GM13976 (cell line): Measurements from ENCODE around the gene SAMD9.
"Not testable (repeated sequence)": the region's sequence is repeated elsewhere in the genome, so short reads cannot be mapped to it uniquely, and the experiment has no call there.

Experiments used
- DNase-seq: peaks from one replicate; pipeline ENCODE4 v3.0.0; 2012; ENCODE audit warnings: low spot score
- in situ Hi-C: fragments of 300-500 bp; cut with MboI; formaldehyde crosslinking; loops from one replicate; pipeline ENCODE4 v1.12.0; 2022; ENCODE audit warnings: low sequenced_read_pairs, mixed read lengths, inconsistent platforms; ENCODE audit not compliant: unreplicated experiment
- TF ChIP-seq, protein P1 (sequence below): IDR thresholded peaks from 2 replicates; pipeline ENCODE4 v1.5.1; 2012; ENCODE audit warnings: borderline replicate concordance, mild to moderate bottlenecking; ENCODE audit not compliant: insufficient read depth; ENCODE audit errors: extremely low read depth, missing control alignments, control extremely low read depth

The SAMD9 gene

DNA sequence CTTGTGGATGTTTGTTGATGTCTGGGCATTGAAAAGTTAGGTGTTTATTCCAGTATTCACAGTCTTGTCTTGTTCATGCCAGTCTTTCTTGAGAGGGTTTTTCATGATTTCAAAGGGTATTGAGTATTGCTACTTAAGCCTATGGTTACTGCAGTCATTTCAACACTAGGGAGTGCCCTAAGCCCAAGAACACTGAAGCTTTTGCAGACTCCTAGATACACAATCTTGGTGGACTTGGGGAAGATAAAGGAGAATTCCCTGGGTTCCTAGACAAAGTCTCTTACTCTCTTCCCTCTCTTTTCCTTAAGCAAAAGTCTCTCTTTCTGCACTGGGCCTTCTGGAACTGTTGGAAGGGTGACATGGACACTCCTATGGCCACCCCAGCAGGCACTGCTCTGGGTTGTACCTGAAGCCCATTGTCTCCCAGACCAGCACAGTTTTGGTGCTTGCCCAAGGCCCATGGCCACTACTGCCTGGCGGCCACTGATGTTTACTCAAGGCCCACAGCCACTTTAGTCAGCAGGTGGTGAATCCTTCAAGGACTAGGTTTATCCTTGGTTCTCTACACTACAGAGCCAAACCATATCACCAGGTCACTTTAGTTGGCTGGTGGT lies 24.9 kb downstream of the SAMD9 start:
- in situ Hi-C loops = no loop called here
- TF ChIP-seq, protein P1, sequence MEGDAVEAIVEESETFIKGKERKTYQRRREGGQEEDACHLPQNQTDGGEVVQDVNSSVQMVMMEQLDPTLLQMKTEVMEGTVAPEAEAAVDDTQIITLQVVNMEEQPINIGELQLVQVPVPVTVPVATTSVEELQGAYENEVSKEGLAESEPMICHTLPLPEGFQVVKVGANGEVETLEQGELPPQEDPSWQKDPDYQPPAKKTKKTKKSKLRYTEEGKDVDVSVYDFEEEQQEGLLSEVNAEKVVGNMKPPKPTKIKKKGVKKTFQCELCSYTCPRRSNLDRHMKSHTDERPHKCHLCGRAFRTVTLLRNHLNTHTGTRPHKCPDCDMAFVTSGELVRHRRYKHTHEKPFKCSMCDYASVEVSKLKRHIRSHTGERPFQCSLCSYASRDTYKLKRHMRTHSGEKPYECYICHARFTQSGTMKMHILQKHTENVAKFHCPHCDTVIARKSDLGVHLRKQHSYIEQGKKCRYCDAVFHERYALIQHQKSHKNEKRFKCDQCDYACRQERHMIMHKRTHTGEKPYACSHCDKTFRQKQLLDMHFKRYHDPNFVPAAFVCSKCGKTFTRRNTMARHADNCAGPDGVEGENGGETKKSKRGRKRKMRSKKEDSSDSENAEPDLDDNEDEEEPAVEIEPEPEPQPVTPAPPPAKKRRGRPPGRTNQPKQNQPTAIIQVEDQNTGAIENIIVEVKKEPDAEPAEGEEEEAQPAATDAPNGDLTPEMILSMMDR = no peak
- DNase-seq = no peak

DNA sequence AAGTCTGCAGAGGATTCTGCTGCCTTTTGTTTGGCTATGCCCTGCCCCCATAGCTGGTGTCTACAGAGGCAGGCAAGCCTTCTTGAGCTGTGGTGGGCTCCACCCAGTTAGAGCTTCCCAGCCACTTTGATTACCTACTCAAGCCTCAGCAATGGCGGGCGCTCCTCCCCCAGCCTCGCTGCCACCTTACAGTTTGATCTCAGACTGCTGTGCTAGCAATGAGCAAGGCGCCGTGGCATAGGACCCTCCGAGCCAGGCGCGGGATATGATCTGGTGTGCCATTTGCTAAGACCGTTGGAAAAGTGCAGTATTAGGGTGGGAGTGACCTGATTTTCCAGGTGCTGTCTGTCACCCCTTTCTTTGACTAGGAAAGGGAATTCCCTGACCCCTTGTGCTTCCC lies 44.4 kb downstream of the SAMD9 start:
- DNase-seq, in situ Hi-C loops: not testable (repeated sequence)

DNA sequence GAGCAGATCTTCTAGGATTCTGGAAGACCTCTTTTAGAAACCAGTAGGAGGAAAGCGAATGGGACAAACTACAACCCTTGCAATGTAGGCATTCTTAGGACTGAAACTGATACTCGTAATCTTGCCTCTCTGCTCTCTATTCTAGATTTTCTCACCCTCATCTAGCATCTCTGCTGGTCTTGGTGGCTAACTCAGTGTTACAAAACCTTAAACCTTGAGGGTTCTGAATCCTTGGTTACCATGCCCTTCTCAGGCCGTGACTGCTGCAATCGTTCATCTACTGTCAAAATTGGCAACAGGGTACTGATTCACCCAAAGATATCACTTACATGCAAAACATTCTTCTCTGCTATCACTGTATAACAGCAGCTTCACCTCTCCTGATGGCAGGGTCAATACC lies 55.2 kb downstream of the SAMD9 start:
- no peak for DNase-seq
- in situ Hi-C loops = no loop called here
- TF ChIP-seq, protein P1 = no peak

DNA sequence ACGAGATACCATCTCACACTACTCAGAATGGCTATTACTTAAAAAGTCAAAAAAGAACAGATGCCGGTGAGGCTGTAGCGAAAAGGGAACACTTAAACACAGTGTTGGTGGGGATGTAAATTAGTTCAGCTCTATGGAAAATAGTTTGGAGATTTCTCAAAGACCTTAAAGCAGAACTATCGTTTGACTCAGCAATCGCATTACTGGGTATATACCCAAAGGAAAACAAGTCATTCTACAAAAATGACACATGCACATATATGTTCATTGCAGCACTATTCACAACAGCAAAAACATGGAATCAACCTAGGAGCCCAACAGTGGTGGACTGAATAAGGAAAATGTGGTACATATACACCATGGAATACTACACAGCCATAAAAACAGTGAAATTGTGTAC lies 56.9 kb downstream of the SAMD9 start:
- in situ Hi-C loops = no loop called here
- DNase-seq = no peak
- TF ChIP-seq, protein P1 = no peak

DNA sequence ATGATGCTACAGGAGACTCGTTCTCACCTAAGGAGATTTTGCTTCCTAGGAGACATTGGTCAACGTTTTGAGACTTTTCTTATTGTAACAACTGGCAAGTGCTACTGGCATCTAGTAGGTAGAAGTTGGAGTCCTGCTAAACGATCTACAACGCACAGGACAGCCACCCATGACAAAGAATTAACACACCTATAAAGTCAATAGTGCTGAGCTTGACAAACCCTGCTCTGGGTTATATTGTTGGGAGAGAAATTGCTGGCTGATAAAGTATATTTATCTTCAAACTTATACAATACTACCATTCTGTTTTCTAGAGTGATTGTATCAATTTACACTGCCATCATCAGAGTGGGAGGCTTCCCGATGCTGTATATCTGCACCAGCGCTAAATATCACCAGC lies 57.8 kb downstream of the SAMD9 start:
- in situ Hi-C loops = no loop called here
- peak; percentile 1 for DNase-seq
- TF ChIP-seq, protein P1 = no peak

DNA sequence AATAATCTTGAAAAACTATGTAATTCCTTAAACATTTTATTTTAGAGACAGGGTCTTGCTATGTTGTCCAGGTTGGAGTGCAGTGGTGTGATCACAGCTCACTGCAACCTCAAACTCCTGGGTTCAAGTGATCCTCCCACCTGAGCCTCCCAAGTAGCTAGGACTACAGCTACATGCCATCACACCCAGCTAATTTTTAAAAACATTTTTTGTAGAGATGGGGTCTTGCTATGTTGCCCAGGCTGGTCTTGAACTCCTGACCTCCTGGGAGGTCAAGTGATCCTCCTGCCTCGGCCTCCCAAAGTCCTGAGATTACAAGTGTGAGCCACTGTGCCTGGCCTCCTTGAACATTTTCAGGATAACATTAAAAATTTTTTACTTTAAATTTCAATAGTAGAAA lies 61.2 kb downstream of the SAMD9 start:
- DNase-seq = not testable (repeated sequence)
- in situ Hi-C loops = loop anchor here (10.0 kb wide), 1 partner anchor 432 kb away; no protein-coding TSS in a partner anchor

DNA sequence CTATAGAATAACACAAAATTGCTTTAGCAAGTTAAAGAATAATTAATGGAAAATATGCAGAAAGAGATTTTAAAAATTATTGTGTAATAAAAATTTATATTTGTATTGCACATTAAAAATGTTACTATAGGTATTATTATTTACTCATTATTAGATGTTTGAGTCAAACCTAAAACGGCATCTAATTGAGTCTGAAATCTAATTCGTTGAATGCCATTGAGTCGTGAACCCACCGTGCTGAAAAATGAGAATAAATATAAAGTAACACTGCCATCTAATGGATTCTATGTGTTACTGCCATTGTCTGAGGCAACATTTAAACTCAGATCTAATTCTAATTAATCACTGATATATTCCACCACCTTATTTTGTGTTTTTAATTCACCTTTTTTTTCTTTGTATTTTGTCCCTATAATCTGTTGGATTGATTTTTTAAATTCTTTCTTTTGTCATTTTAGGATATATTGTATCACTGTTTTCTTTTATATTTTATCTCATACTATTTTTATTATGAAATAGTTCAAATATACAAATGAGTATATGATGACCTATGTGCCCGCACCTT lies 62.2 kb downstream of the SAMD9 start:
- in situ Hi-C loops = loop anchor here (10.0 kb wide), 1 partner anchor 431 kb away; no protein-coding TSS in a partner anchor
- TF ChIP-seq, protein P1 = peak; percentile 27
- DNase-seq = peak; percentile 61
